H1 (cell line): ENCODE data around the gene OPN1SW. TPM values are rescaled to one million over a fixed set of nuclear protein-coding genes. Genes with fewer than 3 reads are reported as not detected.

Source experiments
- CTCF ChIA-PET: fragments of 300-600 bp; sonication (Branson Sonifier 250); formaldehyde crosslinking; loops from one replicate; lab custom pipeline; 2021; ENCODE audit not compliant: partially characterized antibody; lab: Charles Lee
- POLR2A ChIA-PET: fragments of 300-600 bp; sonication (Branson Sonifier 250); formaldehyde crosslinking; loops from one replicate; lab custom pipeline; 2021; ENCODE audit warnings: inconsistent platforms; ENCODE audit not compliant: partially characterized antibody; lab: Charles Lee
- DNase-seq, 2 experiments: peaks; one replicate each; pipeline versions ENCODE4 v3.0.0 to v3.0.0-alpha.2; 2010 to 2022; ENCODE audit warnings: low spot score in 2 of 2, low read depth in 1 of 2, mixed read lengths in 1 of 2
- FAIRE-seq: peaks from 2 replicates; lab custom pipeline; 2011; peaks lifted over from hg19 to GRCh38; lab: Jason Lieb, UNC
- H2AFZ ChIP-seq: 2 replicates; pipeline ENCODE4 v1.8.1; 2012; ENCODE audit warnings: low read length, inconsistent platforms
- H2AK5ac ChIP-seq: 2 replicates; pipeline ENCODE4 v1.6.1; 2013; ENCODE audit warnings: low read depth, low read length
- H2BK120ac ChIP-seq: replicated peaks from 2 replicates; pipeline ENCODE3; 2013; ENCODE audit warnings: low read depth, low read length, inconsistent platforms
- H2BK12ac ChIP-seq: 2 replicates; pipeline ENCODE4 v1.6.1; 2013; ENCODE audit warnings: low read depth, low read length
- H2BK15ac ChIP-seq: 2 replicates; pipeline ENCODE4 v1.6.1; 2013; ENCODE audit warnings: low read length
- H2BK20ac ChIP-seq: 2 replicates; pipeline ENCODE4 v1.6.1; 2013; ENCODE audit warnings: low read length
- H2BK5ac ChIP-seq: 2 replicates; pipeline ENCODE4 v1.6.1; 2013; ENCODE audit warnings: low read depth, low read length
- H3K14ac ChIP-seq: 2 replicates; pipeline ENCODE4 v1.6.1; 2013; ENCODE audit warnings: inconsistent platforms; ENCODE audit not compliant: insufficient read length
- H3K18ac ChIP-seq: 2 replicates; pipeline ENCODE4 v1.6.1; 2013; ENCODE audit warnings: low read length; ENCODE audit errors: extremely low read depth
- H3K23ac ChIP-seq: 2 replicates; pipeline ENCODE4 v1.6.1; 2013; ENCODE audit warnings: inconsistent platforms; ENCODE audit not compliant: insufficient read length
- H3K23me2 ChIP-seq: 2 replicates; pipeline ENCODE4 v1.6.1; 2013; ENCODE audit warnings: low read depth, low read length
- H3K27ac ChIP-seq: 2 replicates; pipeline ENCODE4 v1.6.1; 2011; ENCODE audit warnings: low read depth, low read length, inconsistent platforms
- H3K27me3 ChIP-seq, 4 experiments: replicated peaks in 1 of 4; 1 replicate in 1 of 4; 2 replicates in 3 of 4; pipeline versions ENCODE4 v1.6.1 to v1.8.1; 2011 to 2013; ENCODE audit warnings: low read length in 3 of 4, mild to moderate bottlenecking in 3 of 4, inconsistent platforms in 2 of 4, mixed read lengths in 2 of 4, moderate library complexity in 1 of 4; ENCODE audit not compliant: control insufficient read depth in 3 of 4, insufficient read depth in 3 of 4; ENCODE audit errors: extremely low read depth in 1 of 4
- H3K36me3 ChIP-seq, 4 experiments: 2 replicates each; pipeline versions ENCODE4 v1.6.1 to v1.8.1; 2011 to 2013; ENCODE audit warnings: mild to moderate bottlenecking in 4 of 4, low read length in 3 of 4, moderate library complexity in 2 of 4, control low read depth in 1 of 4, inconsistent platforms in 1 of 4; ENCODE audit not compliant: insufficient read depth in 4 of 4, control insufficient read depth in 2 of 4
- H3K4ac ChIP-seq: replicated peaks from 2 replicates; pipeline ENCODE3; 2013; ENCODE audit warnings: low read length, low read depth, mixed read lengths, inconsistent platforms; ENCODE audit not compliant: insufficient read length
- H3K4me1 ChIP-seq, 4 experiments: replicated peaks in 1 of 4; 1 replicate in 1 of 4; 2 replicates in 3 of 4; pipeline versions ENCODE4 v1.6.1 to v1.8.1; 2011 to 2013; ENCODE audit warnings: low read length in 3 of 4, inconsistent platforms in 2 of 4, mixed read lengths in 1 of 4; ENCODE audit not compliant: insufficient read depth in 4 of 4, control insufficient read depth in 3 of 4
- H3K4me2 ChIP-seq, 2 experiments: 2 replicates each; pipeline versions ENCODE4 v1.6.1 to v1.8.1; 2011 to 2013; ENCODE audit warnings: low read depth in 2 of 2, low read length in 2 of 2, control low read depth in 1 of 2, inconsistent platforms in 1 of 2, mild to moderate bottlenecking in 1 of 2; ENCODE audit not compliant: insufficient read depth in 1 of 2
- H3K4me3 ChIP-seq, 4 experiments: fragments of 200-600, 300-600 bp in 1 of 4; sonication (generic), shearing (Covaris generic), sonication (Bioruptor Twin) in 1 of 4; 2 replicates each; pipeline versions ENCODE4 v1.5.1 to v1.8.1; 2011 to 2016; ENCODE audit warnings: low read length in 4 of 4, low read depth in 3 of 4, control low read depth in 2 of 4, inconsistent platforms in 2 of 4, mild to moderate bottlenecking in 2 of 4, mixed read lengths in 1 of 4, moderate library complexity in 1 of 4; ENCODE audit not compliant: insufficient read depth in 2 of 4; ENCODE audit errors: extremely low read depth in 1 of 4
- H3K56ac ChIP-seq: replicated peaks from 2 replicates; pipeline ENCODE3; 2013; ENCODE audit warnings: low read depth, mild to moderate bottlenecking, mixed read lengths, low read length, inconsistent platforms; ENCODE audit not compliant: insufficient read length
- H3K79me1 ChIP-seq: 2 replicates; pipeline ENCODE4 v1.6.1; 2013; ENCODE audit warnings: low read depth, low read length, control low read depth
- H3K79me2 ChIP-seq, 2 experiments: 2 replicates each; pipeline versions ENCODE4 v1.6.1 to v1.8.1; 2012 to 2013; ENCODE audit warnings: low read length in 2 of 2, mild to moderate bottlenecking in 2 of 2, inconsistent platforms in 1 of 2; ENCODE audit not compliant: insufficient read depth in 2 of 2, control insufficient read depth in 1 of 2
- H3K9ac ChIP-seq, 4 experiments: replicated peaks in 1 of 4; 1 replicate in 1 of 4; 2 replicates in 3 of 4; pipeline versions ENCODE4 v1.6.1 to v1.8.1; 2011 to 2013; ENCODE audit warnings: low read depth in 3 of 4, low read length in 3 of 4, control low read depth in 2 of 4, mild to moderate bottlenecking in 2 of 4, moderate library complexity in 2 of 4, inconsistent platforms in 1 of 4; ENCODE audit errors: extremely low read depth in 1 of 4
- H3K9me3 ChIP-seq, 2 experiments: 2 replicates each; pipeline versions ENCODE4 v1.6.1 to v1.8.1; 2012 to 2013; ENCODE audit warnings: mild to moderate bottlenecking in 2 of 2, moderate library complexity in 2 of 2, control low read depth in 1 of 2, inconsistent platforms in 1 of 2, low read depth in 1 of 2, low read length in 1 of 2, mixed read lengths in 1 of 2; ENCODE audit not compliant: insufficient read depth in 2 of 2
- H4K20me1 ChIP-seq, 2 experiments: replicated peaks in 1 of 2; 2 replicates each; pipeline versions ENCODE3 to v1.8.1; 2011 to 2013; ENCODE audit warnings: inconsistent platforms in 2 of 2, low read length in 2 of 2, mild to moderate bottlenecking in 1 of 2; ENCODE audit not compliant: insufficient read depth in 2 of 2, control insufficient read depth in 1 of 2
- H4K5ac ChIP-seq: 2 replicates; pipeline ENCODE4 v1.6.1; 2013; ENCODE audit warnings: low read length, low read depth, mixed read lengths, inconsistent platforms; ENCODE audit not compliant: insufficient read length
- H4K8ac ChIP-seq: 2 replicates; pipeline ENCODE4 v1.8.0; 2013; ENCODE audit warnings: mild to moderate bottlenecking, moderate library complexity, low read length, inconsistent platforms; ENCODE audit not compliant: insufficient read depth; ENCODE audit errors: extremely low read depth
- H4K91ac ChIP-seq: replicated peaks from 2 replicates; pipeline ENCODE3; 2013; ENCODE audit warnings: low read length, mixed read lengths, inconsistent platforms; ENCODE audit not compliant: insufficient read length
- BRCA1 ChIP-seq: IDR thresholded peaks from 2 replicates; pipeline ENCODE4 v1.6.1; 2012; ENCODE audit warnings: low read depth, low read length, improper control_type of control experiment
- CBX8 ChIP-seq: fragments of 300-800, 300-1000 bp; sonication (generic); IDR thresholded peaks from 2 replicates; pipeline ENCODE4 v1.7.1; 2016; ENCODE audit warnings: low read depth, low read length, borderline replicate concordance
- CHD2 ChIP-seq: IDR thresholded peaks from 2 replicates; pipeline ENCODE4 v1.6.1; 2012; ENCODE audit warnings: low read length, improper control_type of control experiment
- EP300 ChIP-seq, 2 experiments: IDR thresholded peaks; 1 replicate in 1 of 2; 2 replicates in 1 of 2; pipeline ENCODE4 v1.6.1; 2011 to 2012; ENCODE audit warnings: low read depth in 2 of 2, low read length in 2 of 2, mild to moderate bottlenecking in 2 of 2, borderline replicate concordance in 1 of 2, inconsistent platforms in 1 of 2, moderate library complexity in 1 of 2
- GTF2F1 ChIP-seq: IDR thresholded peaks from 2 replicates; pipeline ENCODE4 v1.6.1; 2012; ENCODE audit warnings: low read depth, low read length, improper control_type of control experiment, borderline replicate concordance
- HDAC6 ChIP-seq: IDR thresholded peaks from one replicate; pipeline ENCODE4 v1.7.1; 2012; ENCODE audit warnings: low read depth, mild to moderate bottlenecking, inconsistent platforms, low read length, moderate library complexity
- NRF1 ChIP-seq: IDR thresholded peaks from 2 replicates; pipeline ENCODE4 v1.6.1; 2011; ENCODE audit warnings: mild to moderate bottlenecking, low read depth, low read length, improper control_type of control experiment
- PHF8 ChIP-seq: fragments of 200-600 bp; sonication (generic); conservative IDR thresholded peaks from 2 replicates; pipeline ENCODE4 v1.7.1; 2012; ENCODE audit warnings: low read depth, mild to moderate bottlenecking, inconsistent platforms, low read length, moderate library complexity
- RXRA ChIP-seq: IDR thresholded peaks from 2 replicates; pipeline ENCODE4 v1.6.1; 2011; ENCODE audit warnings: low read depth, mild to moderate bottlenecking, low read length, moderate library complexity; ENCODE audit not compliant: insufficient read depth
- SIN3A ChIP-seq, 2 experiments: IDR thresholded peaks in 1 of 2; conservative IDR thresholded peaks in 1 of 2; 2 replicates each; pipeline ENCODE4 v1.6.1; 2011 to 2012; ENCODE audit warnings: low read length in 2 of 2, improper control_type of control experiment in 1 of 2, low read depth in 1 of 2, mild to moderate bottlenecking in 1 of 2
- SIX5 ChIP-seq: IDR thresholded peaks from 2 replicates; pipeline ENCODE4 v1.6.1; 2011; ENCODE audit warnings: mild to moderate bottlenecking, low read depth, low read length
- TEAD4 ChIP-seq: IDR thresholded peaks from 2 replicates; pipeline ENCODE4 v1.6.1; 2012; ENCODE audit warnings: low read depth, low read length, inconsistent platforms, mixed read lengths
- USF2 ChIP-seq: IDR thresholded peaks from 2 replicates; pipeline ENCODE4 v1.6.1; 2011; ENCODE audit warnings: low read length, improper control_type of control experiment
- YY1 ChIP-seq: IDR thresholded peaks from 2 replicates; pipeline ENCODE4 v1.6.1; 2011; ENCODE audit warnings: low read depth, mild to moderate bottlenecking, low read length
- WGBS, 2 experiments: shearing (Covaris generic) in 1 of 2; methylation state at CpG; one replicate each; pipeline versions ENCODE4 v1.1.6 to v1.1.7; 2013 to 2015; ENCODE audit warnings: low lambda C conversion rate in 2 of 2, mixed read lengths in 2 of 2, inconsistent platforms in 1 of 2, low coverage in 1 of 2, missing lambda C conversion rate in 1 of 2; ENCODE audit not compliant: insufficient replicate concordance in 2 of 2, insufficient coverage in 1 of 2, insufficient read length in 1 of 2; ENCODE audit errors: extremely low coverage in 1 of 2, missing lambda C conversion rate in 1 of 2; 5-methylcytosine and 5-hydroxymethylcytosine counted together
- polyA plus RNA-seq, 7 experiments: library from polyadenylated mRNA; depleted of rRNA in 3 of 7; stranded (reverse) in 5 of 7; unstranded in 2 of 7; fragments of >200 nt in 5 of 7; fragments of 200-250 nt in 2 of 7; gene quantifications; 1 replicate in 5 of 7; 2 replicates in 1 of 7; 4 replicates in 1 of 7; pipeline versions ENCODE4 v1.2.1 to v1.2.3, GENCODE V29; 2011 to 2013; ENCODE audit warnings: missing spikeins in 2 of 7, mixed read lengths in 2 of 7
- total RNA-seq: library from RNA; stranded (reverse); fragmentation: NEBNext Ultra II Directional; extraction: Animal tissue kit (Norgen Biotek cat#: 25700); gene quantifications from 2 replicates; pipeline ENCODE4 v1.2.1, GENCODE V29; 2021

Gene OPN1SW
- total and polyA plus RNA-seq, 2 of the 8 experiments (the other 6 are each of a cell fraction or from before 2014, with no cell fraction given), result not detected

DNA sequence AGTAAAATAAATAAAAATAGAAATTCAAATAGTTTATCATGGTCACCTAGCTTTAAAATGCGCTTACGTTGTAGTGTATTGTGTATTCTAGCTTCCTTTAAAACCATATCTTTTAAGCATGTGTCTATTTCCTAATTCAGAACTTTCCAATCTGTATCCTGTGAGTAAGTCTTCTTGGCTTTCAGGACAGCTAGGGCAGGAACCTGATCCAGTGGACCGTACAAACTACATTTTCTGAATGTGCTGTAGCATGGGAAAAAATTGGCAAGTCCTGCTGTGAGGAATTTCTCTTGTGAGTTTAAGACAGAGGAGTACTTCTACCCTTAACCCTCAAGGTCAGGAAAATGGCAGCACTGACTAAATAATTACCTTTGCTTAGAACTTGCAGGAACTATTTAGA is 12.1 kb downstream of the OPN1SW start:
- peaks cover 0 to 5% of the 10 kb centered on the region in 2 experiments for H4K20me1 ChIP-seq
- no peaks in the 10 kb centered on the region for H3K79me2 ChIP-seq
- no peak overlapping the region for H2AK5ac ChIP-seq
- H3K27ac ChIP-seq, result no peak overlapping the region
- H3K27me3 ChIP-seq, result no peaks in the 10 kb centered on the region
- H2BK12ac ChIP-seq, result no peak overlapping the region
- H4K5ac ChIP-seq, result no peak overlapping the region
- no peak overlapping the region for H3K4me2 ChIP-seq
- no peaks in the 10 kb centered on the region for H3K79me1 ChIP-seq
- no peak overlapping the region for H2BK120ac ChIP-seq
- no peak overlapping the region for H2BK20ac ChIP-seq
- H3K23ac ChIP-seq, result no peak overlapping the region
- no peak overlapping the region for H3K14ac ChIP-seq
- H2AFZ ChIP-seq, result no peak overlapping the region
- no peak overlapping the region for H2BK15ac ChIP-seq
- ChIA-PET CTCF (no interaction called here), POLR2A (no interaction called here)
- H3K9me3 ChIP-seq, result no peaks in the 10 kb centered on the region
- H3K18ac ChIP-seq, result no peak overlapping the region
- FAIRE-seq (no peak), DNase-seq (no peak)
- no peaks in the 10 kb centered on the region for H3K23me2 ChIP-seq
- 97% methylated on average over 3 of the region's 3 CpGs; no CpG with 5 or more reads in 1 of the 2 experiments for WGBS, 2 experiments
- no peak overlapping the region for H2BK5ac ChIP-seq
- no peak overlapping the region for H4K91ac ChIP-seq
- H4K8ac ChIP-seq, result no peak overlapping the region
- no peak overlapping the region for H3K9ac ChIP-seq
- no peak overlapping the region for H3K56ac ChIP-seq
- H3K4me3 ChIP-seq, result no peak overlapping the region
- H3K4me1 ChIP-seq, result no peaks in the 10 kb centered on the region
- no peak overlapping the region for H3K4ac ChIP-seq
- peaks cover 16 to 82% (median 43%) of the 10 kb centered on the region in 4 experiments for H3K36me3 ChIP-seq
- TF ChIP-seq SIN3A (conservative IDR thresholded peaks at IDR 0.05 in 1 of 2, IDR thresholded peaks at IDR 0.05 in 1 of 2; ENCODE audit: low read depth in 1 of 2, low read length in 2 of 2), result no peak
- TF ChIP-seq CBX8, result no peak
- no peak for TF ChIP-seq SIX5
- no peak for TF ChIP-seq PHF8
- TF ChIP-seq NRF1, result no peak
- no peak for TF ChIP-seq BRCA1
- no peak for TF ChIP-seq YY1
- no peak for TF ChIP-seq CHD2
- no peak for TF ChIP-seq HDAC6
- no peak for TF ChIP-seq TEAD4
- TF ChIP-seq GTF2F1, result no peak
- TF ChIP-seq RXRA, result no peak
- TF ChIP-seq EP300 (IDR thresholded peaks at IDR 0.05; ENCODE audit: borderline replicate concordance in 1 of 2, low read depth in 2 of 2, low read length in 2 of 2), result no peak
- TF ChIP-seq USF2, result no peak
